H1 (cell line): ENCODE data around the gene TWNK. TPM values are rescaled to one million over a fixed set of nuclear protein-coding genes. Genes with fewer than 3 reads are reported as not detected.

Experiments
- CTCF ChIA-PET: fragments of 300-600 bp; sonication (Branson Sonifier 250); formaldehyde crosslinking; loops from one replicate; lab custom pipeline; 2021; ENCODE audit not compliant: partially characterized antibody; lab: Charles Lee
- POLR2A ChIA-PET: fragments of 300-600 bp; sonication (Branson Sonifier 250); formaldehyde crosslinking; loops from one replicate; lab custom pipeline; 2021; ENCODE audit warnings: inconsistent platforms; ENCODE audit not compliant: partially characterized antibody; lab: Charles Lee
- DNase-seq, 2 experiments: peaks; one replicate each; pipeline versions ENCODE4 v3.0.0 to v3.0.0-alpha.2; 2010 to 2022; ENCODE audit warnings: low spot score in 2 of 2, low read depth in 1 of 2, mixed read lengths in 1 of 2
- FAIRE-seq: peaks from 2 replicates; lab custom pipeline; 2011; peaks lifted over from hg19 to GRCh38; lab: Jason Lieb, UNC
- H2AFZ ChIP-seq: 2 replicates; pipeline ENCODE4 v1.8.1; 2012; ENCODE audit warnings: low read length, inconsistent platforms
- H2AK5ac ChIP-seq: 2 replicates; pipeline ENCODE4 v1.6.1; 2013; ENCODE audit warnings: low read depth, low read length
- H2BK120ac ChIP-seq: replicated peaks from 2 replicates; pipeline ENCODE3; 2013; ENCODE audit warnings: low read depth, low read length, inconsistent platforms
- H2BK12ac ChIP-seq: 2 replicates; pipeline ENCODE4 v1.6.1; 2013; ENCODE audit warnings: low read depth, low read length
- H2BK15ac ChIP-seq: 2 replicates; pipeline ENCODE4 v1.6.1; 2013; ENCODE audit warnings: low read length
- H2BK20ac ChIP-seq: 2 replicates; pipeline ENCODE4 v1.6.1; 2013; ENCODE audit warnings: low read length
- H2BK5ac ChIP-seq: 2 replicates; pipeline ENCODE4 v1.6.1; 2013; ENCODE audit warnings: low read depth, low read length
- H3K14ac ChIP-seq: 2 replicates; pipeline ENCODE4 v1.6.1; 2013; ENCODE audit warnings: inconsistent platforms; ENCODE audit not compliant: insufficient read length
- H3K18ac ChIP-seq: 2 replicates; pipeline ENCODE4 v1.6.1; 2013; ENCODE audit warnings: low read length; ENCODE audit errors: extremely low read depth
- H3K23ac ChIP-seq: 2 replicates; pipeline ENCODE4 v1.6.1; 2013; ENCODE audit warnings: inconsistent platforms; ENCODE audit not compliant: insufficient read length
- H3K23me2 ChIP-seq: 2 replicates; pipeline ENCODE4 v1.6.1; 2013; ENCODE audit warnings: low read depth, low read length
- H3K27ac ChIP-seq: 2 replicates; pipeline ENCODE4 v1.6.1; 2011; ENCODE audit warnings: low read depth, low read length, inconsistent platforms
- H3K27me3 ChIP-seq, 4 experiments: replicated peaks in 1 of 4; 1 replicate in 1 of 4; 2 replicates in 3 of 4; pipeline versions ENCODE4 v1.6.1 to v1.8.1; 2011 to 2013; ENCODE audit warnings: low read length in 3 of 4, mild to moderate bottlenecking in 3 of 4, inconsistent platforms in 2 of 4, mixed read lengths in 2 of 4, moderate library complexity in 1 of 4; ENCODE audit not compliant: control insufficient read depth in 3 of 4, insufficient read depth in 3 of 4; ENCODE audit errors: extremely low read depth in 1 of 4
- H3K36me3 ChIP-seq, 4 experiments: 2 replicates each; pipeline versions ENCODE4 v1.6.1 to v1.8.1; 2011 to 2013; ENCODE audit warnings: mild to moderate bottlenecking in 4 of 4, low read length in 3 of 4, moderate library complexity in 2 of 4, control low read depth in 1 of 4, inconsistent platforms in 1 of 4; ENCODE audit not compliant: insufficient read depth in 4 of 4, control insufficient read depth in 2 of 4
- H3K4ac ChIP-seq: replicated peaks from 2 replicates; pipeline ENCODE3; 2013; ENCODE audit warnings: low read length, low read depth, mixed read lengths, inconsistent platforms; ENCODE audit not compliant: insufficient read length
- H3K4me1 ChIP-seq, 4 experiments: replicated peaks in 1 of 4; 1 replicate in 1 of 4; 2 replicates in 3 of 4; pipeline versions ENCODE4 v1.6.1 to v1.8.1; 2011 to 2013; ENCODE audit warnings: low read length in 3 of 4, inconsistent platforms in 2 of 4, mixed read lengths in 1 of 4; ENCODE audit not compliant: insufficient read depth in 4 of 4, control insufficient read depth in 3 of 4
- H3K4me2 ChIP-seq, 2 experiments: 2 replicates each; pipeline versions ENCODE4 v1.6.1 to v1.8.1; 2011 to 2013; ENCODE audit warnings: low read depth in 2 of 2, low read length in 2 of 2, control low read depth in 1 of 2, inconsistent platforms in 1 of 2, mild to moderate bottlenecking in 1 of 2; ENCODE audit not compliant: insufficient read depth in 1 of 2
- H3K4me3 ChIP-seq, 4 experiments: fragments of 200-600, 300-600 bp in 1 of 4; sonication (generic), shearing (Covaris generic), sonication (Bioruptor Twin) in 1 of 4; 2 replicates each; pipeline versions ENCODE4 v1.5.1 to v1.8.1; 2011 to 2016; ENCODE audit warnings: low read length in 4 of 4, low read depth in 3 of 4, control low read depth in 2 of 4, inconsistent platforms in 2 of 4, mild to moderate bottlenecking in 2 of 4, mixed read lengths in 1 of 4, moderate library complexity in 1 of 4; ENCODE audit not compliant: insufficient read depth in 2 of 4; ENCODE audit errors: extremely low read depth in 1 of 4
- H3K56ac ChIP-seq: replicated peaks from 2 replicates; pipeline ENCODE3; 2013; ENCODE audit warnings: low read depth, mild to moderate bottlenecking, mixed read lengths, low read length, inconsistent platforms; ENCODE audit not compliant: insufficient read length
- H3K79me1 ChIP-seq: 2 replicates; pipeline ENCODE4 v1.6.1; 2013; ENCODE audit warnings: low read depth, low read length, control low read depth
- H3K79me2 ChIP-seq, 2 experiments: 2 replicates each; pipeline versions ENCODE4 v1.6.1 to v1.8.1; 2012 to 2013; ENCODE audit warnings: low read length in 2 of 2, mild to moderate bottlenecking in 2 of 2, inconsistent platforms in 1 of 2; ENCODE audit not compliant: insufficient read depth in 2 of 2, control insufficient read depth in 1 of 2
- H3K9ac ChIP-seq, 4 experiments: replicated peaks in 1 of 4; 1 replicate in 1 of 4; 2 replicates in 3 of 4; pipeline versions ENCODE4 v1.6.1 to v1.8.1; 2011 to 2013; ENCODE audit warnings: low read depth in 3 of 4, low read length in 3 of 4, control low read depth in 2 of 4, mild to moderate bottlenecking in 2 of 4, moderate library complexity in 2 of 4, inconsistent platforms in 1 of 4; ENCODE audit errors: extremely low read depth in 1 of 4
- H3K9me3 ChIP-seq, 2 experiments: 2 replicates each; pipeline versions ENCODE4 v1.6.1 to v1.8.1; 2012 to 2013; ENCODE audit warnings: mild to moderate bottlenecking in 2 of 2, moderate library complexity in 2 of 2, control low read depth in 1 of 2, inconsistent platforms in 1 of 2, low read depth in 1 of 2, low read length in 1 of 2, mixed read lengths in 1 of 2; ENCODE audit not compliant: insufficient read depth in 2 of 2
- H4K20me1 ChIP-seq, 2 experiments: replicated peaks in 1 of 2; 2 replicates each; pipeline versions ENCODE3 to v1.8.1; 2011 to 2013; ENCODE audit warnings: inconsistent platforms in 2 of 2, low read length in 2 of 2, mild to moderate bottlenecking in 1 of 2; ENCODE audit not compliant: insufficient read depth in 2 of 2, control insufficient read depth in 1 of 2
- H4K5ac ChIP-seq: 2 replicates; pipeline ENCODE4 v1.6.1; 2013; ENCODE audit warnings: low read length, low read depth, mixed read lengths, inconsistent platforms; ENCODE audit not compliant: insufficient read length
- H4K8ac ChIP-seq: 2 replicates; pipeline ENCODE4 v1.8.0; 2013; ENCODE audit warnings: mild to moderate bottlenecking, moderate library complexity, low read length, inconsistent platforms; ENCODE audit not compliant: insufficient read depth; ENCODE audit errors: extremely low read depth
- H4K91ac ChIP-seq: replicated peaks from 2 replicates; pipeline ENCODE3; 2013; ENCODE audit warnings: low read length, mixed read lengths, inconsistent platforms; ENCODE audit not compliant: insufficient read length
- CBX8 ChIP-seq: fragments of 300-800, 300-1000 bp; sonication (generic); IDR thresholded peaks from 2 replicates; pipeline ENCODE4 v1.7.1; 2016; ENCODE audit warnings: low read depth, low read length, borderline replicate concordance
- CHD2 ChIP-seq: IDR thresholded peaks from 2 replicates; pipeline ENCODE4 v1.6.1; 2012; ENCODE audit warnings: low read length, improper control_type of control experiment
- EGR1 ChIP-seq: IDR thresholded peaks from 2 replicates; pipeline ENCODE4 v1.6.1; 2011; ENCODE audit warnings: low read depth, low read length, borderline replicate concordance
- KDM4A ChIP-seq: IDR thresholded peaks from one replicate; pipeline ENCODE4 v1.7.1; 2012; ENCODE audit warnings: low read depth, mild to moderate bottlenecking, moderate library complexity, low read length, inconsistent platforms; ENCODE audit not compliant: severe bottlenecking
- MAX ChIP-seq: IDR thresholded peaks from 2 replicates; pipeline ENCODE4 v1.6.1; 2012; ENCODE audit warnings: inconsistent platforms
- POLR2AphosphoS5 ChIP-seq: IDR thresholded peaks from 2 replicates; pipeline ENCODE4 v1.6.1; 2011; ENCODE audit warnings: low read depth, low read length
- RNF2 ChIP-seq: fragments of 200-900, 300-1000 bp; sonication (generic); IDR thresholded peaks from 2 replicates; pipeline ENCODE4 v1.7.1; 2016; ENCODE audit warnings: borderline replicate concordance, low read depth, mild to moderate bottlenecking, antibody characterized with exemption, low read length; ENCODE audit not compliant: poor library complexity, severe bottlenecking; ENCODE audit errors: missing control alignments
- SP1 ChIP-seq: IDR thresholded peaks from 2 replicates; pipeline ENCODE4 v1.6.1; 2011; ENCODE audit warnings: low read depth, low read length
- SP2 ChIP-seq: IDR thresholded peaks from 2 replicates; pipeline ENCODE4 v1.6.1; 2012; ENCODE audit warnings: mild to moderate bottlenecking, low read length, inconsistent platforms
- TEAD4 ChIP-seq: IDR thresholded peaks from 2 replicates; pipeline ENCODE4 v1.6.1; 2012; ENCODE audit warnings: low read depth, low read length, inconsistent platforms, mixed read lengths
- WGBS, 2 experiments: shearing (Covaris generic) in 1 of 2; methylation state at CpG; one replicate each; pipeline versions ENCODE4 v1.1.6 to v1.1.7; 2013 to 2015; ENCODE audit warnings: low lambda C conversion rate in 2 of 2, mixed read lengths in 2 of 2, inconsistent platforms in 1 of 2, low coverage in 1 of 2, missing lambda C conversion rate in 1 of 2; ENCODE audit not compliant: insufficient replicate concordance in 2 of 2, insufficient coverage in 1 of 2, insufficient read length in 1 of 2; ENCODE audit errors: extremely low coverage in 1 of 2, missing lambda C conversion rate in 1 of 2; 5-methylcytosine and 5-hydroxymethylcytosine counted together
- polyA plus RNA-seq, 7 experiments: library from polyadenylated mRNA; depleted of rRNA in 3 of 7; stranded (reverse) in 5 of 7; unstranded in 2 of 7; fragments of >200 nt in 5 of 7; fragments of 200-250 nt in 2 of 7; gene quantifications; 1 replicate in 5 of 7; 2 replicates in 1 of 7; 4 replicates in 1 of 7; pipeline versions ENCODE4 v1.2.1 to v1.2.3, GENCODE V29; 2011 to 2013; ENCODE audit warnings: missing spikeins in 2 of 7, mixed read lengths in 2 of 7
- total RNA-seq: library from RNA; stranded (reverse); fragmentation: NEBNext Ultra II Directional; extraction: Animal tissue kit (Norgen Biotek cat#: 25700); gene quantifications from 2 replicates; pipeline ENCODE4 v1.2.1, GENCODE V29; 2021

The TWNK gene
- total and polyA plus RNA-seq, 2 of the 8 experiments (the other 6 are each of a cell fraction or from before 2014, with no cell fraction given), result 15.4 to 32.5 TPM

GRCh38 chr10:101031128-101031795 lies 43.9 kb downstream of the TWNK start, which contains the start of the genes PDZD7 and SFXN3:
Gene PDZD7 (minus strand): TSS chr10:101031129. CDS start chr10:101030219, 910 bp downstream.
Gene SFXN3 (plus strand): TSS chr10:101031234. CDS start chr10:101034695, 3,461 bp downstream.
- Histone ChIP-seq H3K4me1 (peaks cover 0 to 26% (median 21%) of the 10 kb centered on the region in 4 experiments; a peak in 6 of 7 replicates), H3K4ac (peak within 1 kb of the TSS; percentile 66), H2BK20ac (no peak within 1 kb of the TSS), H2BK12ac (peak within 1 kb of the TSS; percentile 80; the same call in 1 of the 2 replicates), H3K56ac (no peak within 1 kb of the TSS), H2BK5ac (no peak within 1 kb of the TSS; the same call in 1 of the 2 replicates), H3K27ac (no peak within 1 kb of the TSS), H3K4me3 (peak within 1 kb of the TSS; percentile 41 to 66 (median 58)), H2AK5ac (no peak within 1 kb of the TSS), H3K9me3 (no peaks in the 10 kb centered on the region), H4K91ac (peak within 1 kb of the TSS; percentile 10), H3K36me3 (no peaks in the 10 kb centered on the region), H3K4me2 (peak within 1 kb of the TSS; percentile 91 to 99), H4K20me1 (peaks cover 0 to 3% of the 10 kb centered on the region in 2 experiments), H3K79me1 (no peaks in the 10 kb centered on the region; the same call in 1 of the 2 replicates), H3K9ac (no peak within 1 kb of the TSS; a peak in 1 of 7 replicates), H3K23ac (no peak within 1 kb of the TSS), H2AFZ (peak within 1 kb of the TSS; percentile 37; the same call in 1 of the 2 replicates), H2BK120ac (no peak within 1 kb of the TSS), H3K27me3 (peaks cover 1 to 45% (median 36%) of the 10 kb centered on the region in 4 experiments), H3K23me2 (peaks cover 17% of the 10 kb centered on the region), H3K79me2 (no peaks in the 10 kb centered on the region), H4K8ac (no peak within 1 kb of the TSS), H3K14ac (no peak within 1 kb of the TSS), H3K18ac (peak within 1 kb of the TSS; percentile 71), H4K5ac (no peak within 1 kb of the TSS), H2BK15ac (no peak within 1 kb of the TSS)
- POLR2A ChIA-PET, result interaction anchor here (0.5 to 3.5 kb wide), 11 partner anchors 8 to 84 kb away, joined by 3 to 24 read pairs (median 4); partner anchors contain the start of genes LZTS2, MRPL43 and TWNK
- DNase-seq, result peak in 1 of 2 experiments; percentile 98
- FAIRE-seq, result no peak
- TF ChIP-seq EGR1 (peak; percentile 58; the same call in 1 of the 2 replicates), MAX (0 out of 2 replicates have a peak, but pooled peaks have one; percentile 19), POLR2AphosphoS5 (no peak), SP1 (peak; percentile 96), CBX8 (no peak), TEAD4 (0 out of 2 replicates have a peak, but pooled peaks have one; percentile 37), SP2 (peak; percentile 77), KDM4A (no peak), CHD2 (peak; percentile 91), RNF2 (no peak)
- WGBS, 2 experiments, result 3% methylated on average over 38 of the region's 38 CpGs; no CpG with 5 or more reads in 1 of the 2 experiments
- CTCF ChIA-PET, result interaction anchor here (0.6 to 51.8 kb wide), 18 partner anchors 9 to 562 kb away, joined by 3 to 2176 read pairs (median 4); partner anchors contain the start of genes KAZALD1 and LZTS2
